ENCODE results near the gene CCDC18.

CCDC18 gene

GRCh38 chr1:93304716-93305138, 124.2 kb downstream of the CCDC18 start:
- H3K4me3 ChIP-seq (ENCODE audit: low read depth, low read length), result no peak overlapping the region
- peak; percentile 79 for TF ChIP-seq CTCF (conservative IDR thresholded peaks at IDR 0.05; ENCODE audit: low read depth, low read length)
- DNase-seq (ENCODE audit: low read depth), result peak; percentile 87

- no peak for DNase-seq (ENCODE audit: low read depth)
- no peak for TF ChIP-seq CTCF (conservative IDR thresholded peaks at IDR 0.05; ENCODE audit: low read depth, low read length)
Measured at GRCh38 chr1:93306920-93307319, 126.4 kb downstream of the CCDC18 start.

GRCh38 chr1:93313026-93313425, 132.5 kb downstream of the CCDC18 start:
- H3K4me3 ChIP-seq (ENCODE audit: low read depth, low read length), result no peak overlapping the region
- TF ChIP-seq CTCF (conservative IDR thresholded peaks at IDR 0.05; ENCODE audit: low read depth, low read length), result no peak
- DNase-seq (ENCODE audit: low read depth), result peak; percentile 15

More at GRCh38 chr1:93306920-93307319, 126.4 kb downstream of the CCDC18 start:
- H3K4me3 ChIP-seq (ENCODE audit: low read depth, low read length), result no peak overlapping the region

GRCh38 chr1:93317207-93317606, 136.7 kb downstream of the CCDC18 start:
- no peak for DNase-seq (ENCODE audit: low read depth)
- no peak overlapping the region for H3K4me3 ChIP-seq (ENCODE audit: low read depth, low read length)

GRCh38 chr1:93317943-93318342, 137.4 kb downstream of the CCDC18 start:
- no peak overlapping the region for H3K4me3 ChIP-seq (ENCODE audit: low read depth, low read length)
- no peak for TF ChIP-seq CTCF (conservative IDR thresholded peaks at IDR 0.05; ENCODE audit: low read depth, low read length)
- no peak for DNase-seq (ENCODE audit: low read depth)

More at GRCh38 chr1:93317207-93317606, 136.7 kb downstream of the CCDC18 start:
- no peak for TF ChIP-seq CTCF (conservative IDR thresholded peaks at IDR 0.05; ENCODE audit: low read depth, low read length)

- H3K4me3 ChIP-seq (ENCODE audit: low read depth, low read length), result no peak overlapping the region
- TF ChIP-seq CTCF (conservative IDR thresholded peaks at IDR 0.05; ENCODE audit: low read depth, low read length), result no peak
- no peak for DNase-seq (ENCODE audit: low read depth)
Measured at GRCh38 chr1:93321720-93322119, 141.2 kb downstream of the CCDC18 start.

- H3K4me3 ChIP-seq (ENCODE audit: low read depth, low read length), result no peak overlapping the region
- no peak for DNase-seq (ENCODE audit: low read depth)
Measured at GRCh38 chr1:93322349-93322748, 141.8 kb downstream of the CCDC18 start.

More at GRCh38 chr1:93322349-93322748, 141.8 kb downstream of the CCDC18 start:
- no peak for TF ChIP-seq CTCF (conservative IDR thresholded peaks at IDR 0.05; ENCODE audit: low read depth, low read length)
